Choroid plexus epithelial cell (primary cell): Measurements from ENCODE around the gene APC2.

Source experiments
- DNase-seq: peaks from one replicate; pipeline ENCODE4 v3.0.0-alpha.2; 2010; ENCODE audit warnings: low read depth
- H3K4me3 ChIP-seq: 2 replicates; pipeline ENCODE4 v1.5.1; 2011; ENCODE audit warnings: low read depth, mild to moderate bottlenecking, control low read depth, low read length, moderate library complexity
- CTCF ChIP-seq: conservative IDR thresholded peaks from 2 replicates; pipeline ENCODE4 v1.5.1; 2011; ENCODE audit warnings: low read depth, mild to moderate bottlenecking, control low read depth, inconsistent platforms, low read length, moderate library complexity

The APC2 gene

GRCh38 chr19:1449467-1450442 lies at the start of gene APC2:
Gene APC2, plus strand, starts transcription at chr19:1450121. Its CDS starts 2,881 bp downstream, at chr19:1453002.
- H3K4me3 ChIP-seq: no peak within 1 kb of the TSS
- DNase-seq: peak; percentile 35
- no peak for TF ChIP-seq CTCF

GRCh38 chr19:1400281-1401137 lies 49.4 kb upstream of the APC2 start:
- no peak for TF ChIP-seq CTCF
- peak overlapping the region; percentile 60 for H3K4me3 ChIP-seq
- no peak for DNase-seq

- H3K4me3 ChIP-seq: peak within 1 kb of the TSS; percentile 60
- peak; percentile 16 for TF ChIP-seq CTCF
- DNase-seq: no peak
These were observed 48.6 kb upstream of the APC2 start, which contains the start of gene GAMT for GRCh38 chr19:1401138-1401888. Gene GAMT, minus strand, starts transcription at chr19:1401542. Its CDS starts 66 bp downstream, at chr19:1401476.

DNA sequence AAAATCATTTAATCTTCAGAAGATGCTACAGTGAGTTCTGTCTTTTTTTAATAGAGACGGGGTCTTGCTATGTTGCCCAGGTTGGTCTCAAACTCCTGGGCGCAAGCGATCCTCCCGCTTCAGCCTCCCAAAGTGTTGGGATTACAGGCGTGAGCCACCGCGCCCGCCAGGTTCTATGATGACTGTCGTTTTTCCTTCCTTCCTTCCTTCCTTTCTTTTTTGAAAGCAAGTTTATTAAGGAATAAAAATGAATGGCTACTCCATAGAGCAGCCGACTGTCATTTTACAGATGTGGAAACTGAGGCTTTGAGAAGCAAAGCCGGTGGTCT lies 48.1 kb upstream of the APC2 start:
- H3K4me3 ChIP-seq: peak overlapping the region; percentile 60
- no peak for DNase-seq
- no peak for TF ChIP-seq CTCF

- H3K4me3 ChIP-seq: peak overlapping the region; percentile 31
- no peak for DNase-seq
- TF ChIP-seq CTCF: no peak
These were observed 47.4 kb upstream of the APC2 start for GRCh38 chr19:1402411-1403070.
